GM18951 (cell line): ENCODE results near the gene TRPV6.

Source experiments
- POLR2A ChIP-seq: IDR thresholded peaks from 4 replicates; pipeline ENCODE4 v1.6.1; 2011; ENCODE audit warnings: mild to moderate bottlenecking; ENCODE audit not compliant: insufficient read length, insufficient read depth; ENCODE audit errors: extremely low read depth
- in situ Hi-C: fragments of 300-500 bp; cut with MboI; formaldehyde crosslinking; loops from one replicate; pipeline ENCODE4 v1.12.0; 2022; ENCODE audit warnings: low sequenced_read_pairs, mixed read lengths, inconsistent platforms; ENCODE audit not compliant: unreplicated experiment

TRPV6 gene

DNA sequence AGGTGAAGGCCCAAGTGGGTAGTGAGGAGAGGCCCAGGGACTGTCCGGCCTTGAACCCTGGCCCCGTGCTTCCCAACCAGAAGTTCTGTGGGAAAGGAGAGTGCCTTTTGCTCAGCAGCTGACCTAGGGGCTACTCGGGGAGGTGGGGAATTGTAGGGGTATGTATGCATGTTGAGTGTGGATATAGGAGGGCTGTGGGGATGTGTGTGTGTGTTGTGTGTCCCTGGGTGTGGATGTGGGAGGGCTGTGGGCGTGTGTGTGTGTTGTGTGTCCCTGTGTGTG is 18.5 kb downstream of the TRPV6 start:
- TF ChIP-seq POLR2A, result no peak
- in situ Hi-C loops, result loop anchor here (25.0 kb wide), 1 partner anchor 345 kb away; the partner anchor contains the start of gene TAS2R40

GRCh38 chr7:142866361-142867096 is 19.0 kb downstream of the TRPV6 start:
- in situ Hi-C loops, result loop anchor here (25.0 kb wide), 1 partner anchor 346 kb away; the partner anchor contains the start of gene TAS2R40
- no peak for TF ChIP-seq POLR2A

DNA sequence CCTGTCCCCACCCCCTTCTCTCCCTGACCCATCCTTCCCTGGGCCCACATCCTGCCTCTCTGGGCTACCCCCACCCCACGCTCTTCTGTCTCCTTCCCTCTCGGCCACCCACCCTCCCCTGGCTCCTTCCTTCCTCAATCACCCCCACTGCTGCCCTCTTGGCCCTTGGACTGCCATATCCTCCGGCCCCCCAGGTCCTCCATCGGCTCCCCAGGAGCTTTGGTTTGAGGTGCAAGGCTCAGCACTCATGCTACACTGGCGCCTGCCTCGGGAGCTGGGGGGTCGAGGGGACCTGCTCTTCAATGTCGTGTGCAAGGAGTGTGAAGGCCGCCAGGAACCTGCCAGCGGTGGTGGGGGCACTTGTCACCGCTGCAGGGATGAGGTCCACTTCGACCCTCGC is 19.8 kb downstream of the TRPV6 start:
- in situ Hi-C loops, result loop anchor here (25.0 kb wide), 1 partner anchor 347 kb away; the partner anchor contains the start of gene TAS2R40
- no peak for TF ChIP-seq POLR2A

DNA sequence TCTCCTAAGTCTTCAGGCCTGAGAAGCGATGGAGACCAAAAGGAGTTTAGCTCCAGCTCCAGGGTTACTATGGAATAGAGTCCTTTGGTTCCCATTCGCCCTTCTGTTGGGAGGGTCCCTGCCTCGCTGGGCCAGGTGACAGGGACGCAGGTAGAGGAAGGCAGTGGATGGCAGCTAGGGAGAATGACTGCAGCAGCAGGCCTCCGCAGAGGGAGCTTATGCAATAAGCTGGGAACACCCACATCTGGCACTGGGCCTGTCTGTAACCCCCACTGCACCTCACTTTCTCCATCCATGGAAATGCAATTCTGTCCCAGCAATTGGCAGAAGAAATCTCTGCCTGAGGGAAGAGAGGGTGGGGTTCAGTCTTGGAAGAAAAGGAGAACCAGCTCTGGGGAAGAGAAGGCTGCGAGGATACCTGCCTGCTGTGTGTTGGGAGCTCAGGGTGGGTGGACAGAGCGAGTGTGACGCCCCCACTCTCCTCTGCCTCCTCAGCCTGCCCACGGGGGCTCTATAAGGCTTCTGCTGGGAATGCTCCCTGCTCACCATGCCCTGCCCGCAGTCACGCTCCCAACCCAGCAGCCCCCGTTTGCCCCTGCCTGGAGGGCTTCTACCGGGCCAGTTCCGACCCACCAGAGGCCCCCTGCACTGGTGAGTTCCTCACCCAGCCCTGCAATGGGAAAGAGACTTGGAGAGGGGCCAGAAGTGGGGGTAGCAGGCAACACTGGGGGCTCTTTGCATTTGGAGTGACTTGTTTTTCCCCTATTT is 20.4 kb downstream of the TRPV6 start:
- no peak for TF ChIP-seq POLR2A
- in situ Hi-C loops, result loop anchor here (25.0 kb wide), 1 partner anchor 347 kb away; the partner anchor contains the start of gene TAS2R40

DNA sequence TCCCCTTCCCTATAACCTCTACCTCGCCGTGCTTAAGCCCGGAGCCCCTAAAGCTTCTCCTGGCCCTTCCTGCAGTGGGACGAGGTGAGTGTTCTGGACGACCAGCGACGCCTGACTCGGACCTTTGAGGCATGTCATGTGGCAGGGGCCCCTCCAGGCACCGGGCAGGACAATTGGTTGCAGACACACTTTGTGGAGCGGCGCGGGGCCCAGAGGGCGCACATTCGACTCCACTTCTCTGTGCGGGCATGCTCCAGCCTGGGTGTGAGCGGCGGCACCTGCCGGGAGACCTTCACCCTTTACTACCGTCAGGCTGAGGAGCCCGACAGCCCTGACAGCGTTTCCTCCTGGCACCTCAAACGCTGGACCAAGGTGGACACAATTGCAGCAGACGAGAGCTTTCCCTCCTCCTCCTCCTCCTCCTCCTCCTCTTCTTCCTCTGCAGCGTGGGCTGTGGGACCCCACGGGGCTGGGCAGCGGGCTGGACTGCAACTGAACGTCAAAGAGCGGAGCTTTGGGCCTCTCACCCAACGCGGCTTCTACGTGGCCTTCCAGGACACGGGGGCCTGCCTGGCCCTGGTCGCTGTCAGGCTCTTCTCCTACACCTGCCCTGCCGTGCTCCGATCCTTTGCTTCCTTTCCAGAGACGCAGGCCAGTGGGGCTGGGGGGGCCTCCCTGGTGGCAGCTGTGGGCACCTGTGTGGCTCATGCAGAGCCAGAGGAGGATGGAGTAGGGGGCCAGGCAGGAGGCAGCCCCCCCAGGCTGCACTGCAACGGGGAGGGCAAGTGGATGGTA is 21.5 kb downstream of the TRPV6 start:
- TF ChIP-seq POLR2A, result no peak
- in situ Hi-C loops, result loop anchor here (25.0 kb wide), 1 partner anchor 348 kb away; the partner anchor contains the start of gene TAS2R40

DNA sequence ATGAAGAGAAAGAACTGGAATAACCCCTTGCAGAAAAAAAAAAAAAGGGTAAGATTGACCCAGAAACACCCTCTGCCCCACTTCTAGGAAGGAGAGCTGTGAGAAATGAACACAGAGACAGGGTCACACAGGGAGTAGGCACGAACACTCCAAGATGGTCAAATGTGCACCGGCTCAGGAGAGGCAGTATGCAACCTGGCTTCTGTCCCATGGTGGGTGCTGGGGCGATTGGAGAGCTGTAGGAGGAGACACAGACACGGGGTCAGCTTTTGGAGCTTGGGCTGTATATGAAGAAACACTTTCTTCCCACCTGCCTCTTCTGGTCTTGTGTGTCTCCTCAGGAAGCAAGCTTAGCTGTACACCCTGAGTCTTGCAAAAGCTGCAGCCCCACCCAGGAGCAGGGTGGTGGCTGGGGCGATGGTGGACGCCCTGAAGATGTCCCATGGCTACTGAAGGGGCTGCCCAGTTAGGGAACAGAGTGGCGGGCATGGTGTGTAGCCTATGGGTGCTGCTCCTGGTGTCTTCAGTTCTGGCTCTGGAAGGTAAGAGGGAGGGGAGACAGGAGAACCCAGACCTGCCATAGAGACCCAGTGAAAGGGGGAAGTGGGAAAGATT is 22.7 kb downstream of the TRPV6 start:
- TF ChIP-seq POLR2A, result no peak
- in situ Hi-C loops, result loop anchor here (25.0 kb wide), 1 partner anchor 349 kb away; the partner anchor contains the start of gene TAS2R40

- in situ Hi-C loops, result loop anchor here (25.0 kb wide), 1 partner anchor 350 kb away; the partner anchor contains the start of gene TAS2R40
- TF ChIP-seq POLR2A, result no peak
Observed at GRCh38 chr7:142862351-142862750, 23.2 kb downstream of the TRPV6 start.

DNA sequence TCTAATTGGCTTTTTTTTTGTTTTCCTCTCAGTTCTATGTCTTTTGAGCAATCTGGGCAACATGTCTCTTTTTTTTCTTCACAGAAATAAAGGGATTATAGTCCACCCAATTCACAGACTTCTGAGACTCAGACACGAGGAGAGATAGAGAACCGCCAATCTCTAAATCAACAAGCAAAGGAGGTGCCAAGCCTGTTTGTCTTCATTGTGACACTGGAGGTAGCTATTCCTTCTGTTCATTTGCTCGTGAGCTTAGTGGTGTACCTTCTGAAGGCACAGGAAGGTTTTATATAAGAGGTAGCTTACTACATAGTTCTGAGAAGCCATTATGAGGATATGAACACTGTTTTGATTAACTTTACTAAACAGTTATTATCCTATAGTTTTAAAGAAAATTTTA is 24.6 kb downstream of the TRPV6 start:
- TF ChIP-seq POLR2A, result no peak
- in situ Hi-C loops, result loop anchor here (25.0 kb wide), 1 partner anchor 351 kb away; the partner anchor contains the start of gene TAS2R40

DNA sequence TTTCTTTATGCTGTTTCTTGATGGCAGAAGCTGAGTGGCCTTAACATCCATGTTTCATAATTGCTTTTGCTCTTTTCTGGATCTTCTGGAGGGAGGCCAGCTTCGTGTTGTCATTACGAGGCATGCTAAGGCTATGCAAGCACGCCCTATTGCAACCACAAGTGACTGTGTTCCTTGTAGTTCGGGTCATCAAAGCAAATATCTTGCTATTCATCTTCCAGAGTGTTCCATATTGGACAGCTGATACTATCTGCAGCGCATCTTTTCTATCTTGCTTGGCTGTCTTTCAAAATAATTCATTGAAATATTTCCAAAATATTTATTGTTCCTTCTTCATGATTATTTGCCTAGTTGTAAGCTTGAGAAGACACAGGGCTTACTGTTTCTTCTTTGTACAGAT is 25.7 kb downstream of the TRPV6 start:
- in situ Hi-C loops, result loop anchor here (25.0 kb wide), 1 partner anchor 352 kb away; the partner anchor contains the start of gene TAS2R40
- TF ChIP-seq POLR2A, result no peak

GRCh38 chr7:142859411-142859810 is 26.1 kb downstream of the TRPV6 start:
- no peak for TF ChIP-seq POLR2A
- in situ Hi-C loops, result loop anchor here (25.0 kb wide), 1 partner anchor 353 kb away; the partner anchor contains the start of gene TAS2R40

DNA sequence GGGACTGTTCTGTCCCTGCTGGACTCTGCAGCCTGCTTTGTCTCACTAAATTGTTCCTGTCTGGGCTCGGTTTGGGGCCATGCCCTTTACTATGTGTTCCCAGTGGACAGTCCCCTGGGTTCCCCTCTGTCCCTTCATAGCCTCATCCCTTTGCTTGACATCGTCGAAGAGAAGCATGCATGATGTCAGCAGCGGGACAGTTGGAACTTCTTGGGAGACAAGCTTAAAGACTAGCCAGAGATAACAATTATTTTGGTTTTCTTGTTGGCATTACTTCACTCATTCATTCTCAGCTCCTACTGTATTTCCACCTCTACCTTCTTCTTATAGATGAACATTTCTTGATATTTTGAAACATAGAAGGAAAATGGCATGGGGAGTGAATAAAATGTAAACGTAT is 27.9 kb downstream of the TRPV6 start:
- no peak for TF ChIP-seq POLR2A
- in situ Hi-C loops, result loop anchor here (25.0 kb wide), 1 partner anchor 355 kb away; the partner anchor contains the start of gene TAS2R40

DNA sequence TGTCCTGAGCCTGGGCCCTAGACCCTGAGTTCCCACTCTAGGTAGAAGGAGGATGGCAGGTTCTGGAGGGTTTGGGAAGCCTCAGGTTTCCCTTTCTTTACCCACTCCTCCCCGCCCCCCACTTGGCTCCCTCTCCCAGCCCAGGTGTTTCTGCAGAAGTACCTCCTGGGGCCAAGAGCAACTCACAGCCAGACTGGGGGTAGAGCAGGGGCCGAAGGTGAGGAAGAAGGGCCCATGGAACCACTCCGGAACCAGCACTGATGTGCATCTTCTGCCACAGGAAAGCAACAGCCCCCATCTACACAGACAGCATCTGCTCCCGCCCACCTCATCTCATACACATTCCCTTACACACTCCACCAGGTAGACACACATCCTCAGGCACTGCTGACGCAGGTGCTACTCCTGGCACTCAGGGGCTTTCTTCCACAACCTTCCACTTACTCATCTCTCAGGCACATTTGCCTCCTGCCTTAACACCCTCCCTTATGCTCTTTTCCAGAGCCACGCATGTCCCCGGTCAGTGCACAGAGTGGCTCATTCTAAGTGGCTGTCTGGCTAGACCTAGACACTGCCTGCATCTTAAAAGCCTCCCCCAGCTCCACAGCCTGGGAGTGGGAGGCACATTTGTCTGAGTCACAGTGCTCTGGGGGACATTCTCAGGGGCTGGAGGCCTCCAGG is 28.8 kb downstream of the TRPV6 start:
- in situ Hi-C loops, result loop anchor here (25.0 kb wide), 1 partner anchor 356 kb away; the partner anchor contains the start of gene TAS2R40
- no peak for TF ChIP-seq POLR2A
